VCaP (cell line): Measurements from ENCODE around the gene ARHGAP26.

ENCODE experiments used
- H3K27ac ChIP-seq: fragments of 450-650 bp; 2 replicates; pipeline ENCODE4 v1.5.1; 2017
- TF ChIP-seq, protein P1 (sequence below): fragments of 450-650 bp; conservative IDR thresholded peaks from 2 replicates; pipeline ENCODE4 v1.5.1; 2017; ENCODE audit warnings: mild to moderate bottlenecking, moderate library complexity

Gene ARHGAP26

DNA sequence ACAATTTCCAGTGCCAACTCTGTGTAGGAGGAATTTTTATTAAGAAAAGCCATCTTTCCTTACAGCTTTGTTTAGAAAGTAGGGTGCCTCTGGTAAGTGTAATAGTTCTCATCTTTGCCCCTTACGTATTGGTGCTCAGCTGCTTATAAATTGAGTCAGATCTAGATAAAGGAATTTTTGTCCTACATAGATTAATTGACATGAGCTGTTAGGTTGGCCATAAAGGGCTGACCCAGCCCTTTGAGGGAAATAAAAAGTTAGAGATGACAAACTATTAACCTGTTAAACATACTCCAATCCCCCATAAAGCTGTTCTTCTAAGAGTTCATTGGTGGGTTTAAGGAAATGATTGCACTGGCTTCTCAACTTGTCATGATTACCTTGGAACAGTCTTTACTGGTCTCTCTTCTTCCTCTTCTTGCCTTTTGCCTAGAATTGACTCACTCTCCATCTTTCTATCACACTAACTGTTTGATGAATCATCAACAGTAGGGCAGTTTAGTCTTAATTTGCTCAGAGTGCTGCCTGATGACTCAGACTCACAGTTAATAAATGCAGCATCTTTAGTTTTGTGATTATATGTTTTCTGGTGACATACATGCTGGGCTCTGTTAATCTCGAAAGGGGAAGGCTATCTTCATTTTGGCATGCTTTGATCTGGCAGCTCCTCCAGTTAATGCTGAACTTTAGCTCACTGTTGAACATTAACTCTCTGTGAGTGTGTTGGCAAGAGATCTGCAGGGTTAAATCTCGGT is 51.7 kb downstream of the ARHGAP26 start:
- H3K27ac ChIP-seq, result no peak overlapping the region
- TF ChIP-seq, protein P1, sequence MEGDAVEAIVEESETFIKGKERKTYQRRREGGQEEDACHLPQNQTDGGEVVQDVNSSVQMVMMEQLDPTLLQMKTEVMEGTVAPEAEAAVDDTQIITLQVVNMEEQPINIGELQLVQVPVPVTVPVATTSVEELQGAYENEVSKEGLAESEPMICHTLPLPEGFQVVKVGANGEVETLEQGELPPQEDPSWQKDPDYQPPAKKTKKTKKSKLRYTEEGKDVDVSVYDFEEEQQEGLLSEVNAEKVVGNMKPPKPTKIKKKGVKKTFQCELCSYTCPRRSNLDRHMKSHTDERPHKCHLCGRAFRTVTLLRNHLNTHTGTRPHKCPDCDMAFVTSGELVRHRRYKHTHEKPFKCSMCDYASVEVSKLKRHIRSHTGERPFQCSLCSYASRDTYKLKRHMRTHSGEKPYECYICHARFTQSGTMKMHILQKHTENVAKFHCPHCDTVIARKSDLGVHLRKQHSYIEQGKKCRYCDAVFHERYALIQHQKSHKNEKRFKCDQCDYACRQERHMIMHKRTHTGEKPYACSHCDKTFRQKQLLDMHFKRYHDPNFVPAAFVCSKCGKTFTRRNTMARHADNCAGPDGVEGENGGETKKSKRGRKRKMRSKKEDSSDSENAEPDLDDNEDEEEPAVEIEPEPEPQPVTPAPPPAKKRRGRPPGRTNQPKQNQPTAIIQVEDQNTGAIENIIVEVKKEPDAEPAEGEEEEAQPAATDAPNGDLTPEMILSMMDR, result no peak

DNA sequence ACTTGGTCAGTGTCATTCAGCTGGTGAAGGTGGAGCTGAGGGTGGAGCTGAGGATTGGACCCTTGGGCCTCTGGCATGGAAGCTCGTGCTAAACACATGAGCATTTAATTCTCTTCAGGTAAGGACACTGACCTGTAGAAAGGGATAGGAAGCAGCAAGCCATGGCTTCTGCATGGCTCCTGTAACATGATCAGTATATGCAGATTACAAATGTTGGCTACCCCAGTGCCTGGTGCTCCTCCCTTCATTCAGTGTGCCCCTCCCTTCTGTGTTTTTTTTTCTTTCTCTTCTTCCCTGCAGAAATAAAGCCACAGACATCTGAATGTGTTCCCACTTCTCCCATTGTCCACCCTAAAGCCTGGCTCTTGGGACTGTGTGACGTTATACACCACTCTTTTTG is 52.9 kb downstream of the ARHGAP26 start:
- H3K27ac ChIP-seq, result no peak overlapping the region
- TF ChIP-seq, protein P1, result no peak

DNA sequence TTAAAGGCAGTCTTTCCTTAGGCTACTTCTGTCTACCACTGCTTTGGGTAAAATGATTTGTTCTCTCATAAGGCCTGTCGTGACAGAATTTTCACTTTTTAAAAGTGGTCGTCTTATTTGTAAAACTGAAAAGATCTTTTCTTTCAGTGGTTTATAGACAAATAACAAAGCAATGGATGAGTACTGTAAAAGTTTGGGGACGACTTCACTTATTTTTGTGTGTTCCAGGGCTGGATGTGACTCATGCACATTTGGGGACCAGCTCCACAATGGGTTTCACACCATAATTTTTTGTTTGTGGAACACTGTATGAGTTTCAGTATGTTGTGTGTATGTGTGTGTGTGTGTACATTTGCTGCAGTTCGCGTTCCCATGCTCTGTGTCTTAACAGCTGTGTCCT is 53.6 kb downstream of the ARHGAP26 start:
- no peak overlapping the region for H3K27ac ChIP-seq
- TF ChIP-seq, protein P1, result no peak

DNA sequence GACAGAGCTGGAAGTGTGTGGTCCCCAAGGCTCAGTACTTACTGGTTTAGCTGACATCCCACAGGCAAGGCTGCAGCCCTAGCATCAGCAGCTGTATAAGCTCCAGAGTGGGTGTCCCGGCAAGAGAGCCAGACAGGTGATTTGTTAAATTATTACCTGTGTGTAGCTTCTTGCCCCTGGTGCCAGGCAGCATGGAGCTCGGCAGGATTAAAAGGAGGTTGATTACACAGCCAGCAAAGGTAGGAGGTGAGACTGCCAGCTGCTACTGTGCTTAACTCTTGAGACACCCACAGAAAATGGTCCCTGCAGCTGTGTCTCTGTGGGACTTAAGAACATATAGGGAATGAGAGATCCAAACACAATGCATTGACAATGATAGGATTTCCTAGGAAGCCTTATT is 54.2 kb downstream of the ARHGAP26 start:
- TF ChIP-seq, protein P1, result no peak
- no peak overlapping the region for H3K27ac ChIP-seq

DNA sequence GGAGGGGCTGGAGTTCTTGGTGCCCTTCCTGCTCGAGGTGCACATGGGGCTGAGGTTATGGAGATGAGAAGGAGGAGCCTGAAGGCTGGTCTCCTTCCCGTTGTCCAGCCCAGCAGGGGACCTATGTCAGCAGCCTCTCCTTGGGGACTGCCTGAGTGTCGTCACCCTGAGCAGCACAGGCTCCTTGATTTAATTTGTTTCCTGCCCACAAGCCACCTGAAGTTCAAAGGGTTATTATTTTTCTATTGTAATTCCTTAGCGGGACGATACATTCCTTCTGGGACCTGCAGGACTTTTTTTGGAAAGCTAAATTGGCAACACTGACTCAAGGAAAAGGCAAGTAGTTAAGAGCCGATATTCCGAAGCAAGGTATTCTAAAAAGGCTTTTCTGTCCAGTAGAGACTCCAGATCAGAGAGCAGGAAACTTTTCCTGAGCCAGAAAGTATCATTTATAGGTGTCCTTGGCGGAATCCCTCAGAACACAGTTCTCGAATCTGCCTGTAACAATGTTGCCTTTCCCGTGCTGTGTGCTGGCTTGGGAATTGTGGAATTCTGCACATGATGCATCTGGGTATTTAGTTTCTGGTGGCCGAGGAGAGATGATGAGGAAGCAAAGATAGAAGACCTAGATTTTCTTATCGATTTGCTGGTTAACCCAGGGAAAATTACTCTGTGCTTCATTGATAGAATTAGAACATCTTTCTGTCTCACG is 55.4 kb downstream of the ARHGAP26 start:
- TF ChIP-seq, protein P1, result no peak
- H3K27ac ChIP-seq, result no peak overlapping the region

DNA sequence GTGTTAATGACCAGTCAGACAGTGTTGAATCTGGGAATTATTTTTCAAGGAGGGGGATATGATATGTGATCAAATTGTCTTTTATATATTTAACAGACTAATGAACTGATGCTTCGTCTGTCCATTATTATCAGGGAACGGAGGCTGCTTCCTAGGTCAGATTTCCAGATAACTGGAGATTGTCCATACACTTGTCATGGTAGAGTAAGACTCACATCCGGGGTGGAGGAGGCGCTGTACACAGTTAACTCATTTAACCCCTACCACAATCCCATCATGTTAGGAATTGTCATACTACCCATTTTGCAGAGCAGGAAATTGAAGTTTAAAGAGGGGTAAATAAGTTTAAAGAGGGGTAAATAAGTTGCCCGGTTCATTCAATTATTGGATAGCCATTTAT is 55.9 kb downstream of the ARHGAP26 start:
- TF ChIP-seq, protein P1, result no peak
- no peak overlapping the region for H3K27ac ChIP-seq

DNA sequence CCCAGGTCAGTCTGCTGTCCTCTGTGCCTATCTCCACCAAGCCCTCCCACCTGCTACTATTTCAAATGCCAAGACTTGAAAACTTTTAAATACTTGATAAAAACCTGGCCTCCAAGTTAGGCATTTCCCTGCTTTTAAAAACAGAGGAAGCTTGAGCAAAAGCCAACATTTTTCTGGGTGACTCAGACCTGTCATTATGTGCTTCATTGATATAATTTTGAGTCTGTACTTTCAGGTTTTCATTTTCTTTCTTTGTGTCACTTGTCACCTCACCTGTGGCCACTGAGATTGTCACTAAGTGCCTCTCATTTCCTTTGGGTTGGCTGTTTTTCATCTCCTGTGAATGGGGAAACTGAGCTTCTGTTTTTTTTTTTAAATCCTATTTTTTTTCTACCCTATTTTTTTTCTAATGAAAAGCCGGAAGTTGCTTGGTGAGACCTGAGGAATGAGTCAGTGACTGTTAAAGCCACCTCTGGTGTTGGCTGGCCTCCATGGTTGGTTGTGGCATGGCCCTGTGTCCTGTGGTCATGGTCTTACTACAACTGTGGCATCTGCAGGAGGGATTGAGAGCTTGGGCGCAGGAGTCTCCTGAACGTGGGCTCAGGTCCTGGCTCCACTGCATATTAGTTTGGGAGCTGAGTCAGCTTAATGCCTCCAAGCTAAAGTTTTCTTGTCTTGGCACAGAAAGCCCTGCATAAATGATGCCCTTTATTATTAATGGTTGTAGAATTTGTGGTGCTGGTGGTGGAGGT is 56.7 kb downstream of the ARHGAP26 start:
- H3K27ac ChIP-seq, result no peak overlapping the region

More for the DNA sequence above, 56.7 kb downstream of the ARHGAP26 start:
- TF ChIP-seq, protein P1, result no peak
